GM23338 (cell line): ENCODE results near the gene FTO.

Experiments used
- EZH2 ChIP-seq: fragments of 200-600 bp; sonication (generic); IDR thresholded peaks from one replicate; pipeline ENCODE4 v1.8.0; 2017; ENCODE audit warnings: antibody characterized with exemption, mild to moderate bottlenecking, low read depth; ENCODE audit not compliant: unreplicated experiment
- POLR2AphosphoS5 ChIP-seq: IDR thresholded peaks from 2 replicates; pipeline ENCODE4 v1.6.1; 2016; ENCODE audit warnings: antibody characterized with exemption, low read depth
- ZNF114 ChIP-seq: fragments of 250-450 bp; sonication (Bioruptor Pico); IDR thresholded peaks from 2 replicates; pipeline ENCODE4 v1.5.0; 2020; ENCODE audit warnings: mild to moderate bottlenecking, moderate library complexity
- TF ChIP-seq, protein P1 (sequence below), 2 experiments: fragments of 200-600 bp in 1 of 2; sonication (generic) in 1 of 2; conservative IDR thresholded peaks; 2 replicates each; pipeline versions ENCODE4 v1.5.1 to v1.6.1; 2016 to 2017; ENCODE audit warnings: antibody characterized with exemption in 2 of 2, low read depth in 2 of 2, mild to moderate bottlenecking in 2 of 2, moderate library complexity in 1 of 2
- TF ChIP-seq, protein P2 (sequence below): IDR thresholded peaks from 2 replicates; pipeline ENCODE4 v1.6.1; 2016; ENCODE audit warnings: antibody characterized with exemption

DNA sequence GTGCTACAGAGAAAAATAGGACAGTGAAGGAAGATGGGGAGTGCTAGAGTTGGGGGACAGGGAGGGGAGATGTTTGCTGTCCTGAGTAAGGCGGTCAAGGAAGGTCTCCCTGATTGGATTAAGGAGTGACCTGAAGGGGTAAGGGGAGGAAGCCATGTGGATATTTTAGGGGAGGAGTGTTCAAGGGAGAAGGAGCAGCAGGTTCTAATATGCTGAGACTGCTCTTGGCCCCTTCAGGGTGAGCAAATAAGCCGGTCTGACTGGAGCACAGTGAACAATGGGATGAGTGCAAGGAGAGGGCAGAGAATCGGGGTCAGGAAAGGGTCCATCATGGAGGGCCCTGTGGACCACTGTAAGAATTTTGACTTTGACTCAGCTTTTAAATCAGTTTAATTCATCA lies 393.8 kb downstream of the FTO start:
- TF ChIP-seq EZH2 (no peak), POLR2AphosphoS5 (no peak), ZNF114 (CRISPR knock-in tag) (no peak)
- TF ChIP-seq, protein P1, sequence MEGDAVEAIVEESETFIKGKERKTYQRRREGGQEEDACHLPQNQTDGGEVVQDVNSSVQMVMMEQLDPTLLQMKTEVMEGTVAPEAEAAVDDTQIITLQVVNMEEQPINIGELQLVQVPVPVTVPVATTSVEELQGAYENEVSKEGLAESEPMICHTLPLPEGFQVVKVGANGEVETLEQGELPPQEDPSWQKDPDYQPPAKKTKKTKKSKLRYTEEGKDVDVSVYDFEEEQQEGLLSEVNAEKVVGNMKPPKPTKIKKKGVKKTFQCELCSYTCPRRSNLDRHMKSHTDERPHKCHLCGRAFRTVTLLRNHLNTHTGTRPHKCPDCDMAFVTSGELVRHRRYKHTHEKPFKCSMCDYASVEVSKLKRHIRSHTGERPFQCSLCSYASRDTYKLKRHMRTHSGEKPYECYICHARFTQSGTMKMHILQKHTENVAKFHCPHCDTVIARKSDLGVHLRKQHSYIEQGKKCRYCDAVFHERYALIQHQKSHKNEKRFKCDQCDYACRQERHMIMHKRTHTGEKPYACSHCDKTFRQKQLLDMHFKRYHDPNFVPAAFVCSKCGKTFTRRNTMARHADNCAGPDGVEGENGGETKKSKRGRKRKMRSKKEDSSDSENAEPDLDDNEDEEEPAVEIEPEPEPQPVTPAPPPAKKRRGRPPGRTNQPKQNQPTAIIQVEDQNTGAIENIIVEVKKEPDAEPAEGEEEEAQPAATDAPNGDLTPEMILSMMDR (conservative IDR thresholded peaks at IDR 0.05; ENCODE audit: low read depth in 2 of 2): no peak
- TF ChIP-seq, protein P2, sequence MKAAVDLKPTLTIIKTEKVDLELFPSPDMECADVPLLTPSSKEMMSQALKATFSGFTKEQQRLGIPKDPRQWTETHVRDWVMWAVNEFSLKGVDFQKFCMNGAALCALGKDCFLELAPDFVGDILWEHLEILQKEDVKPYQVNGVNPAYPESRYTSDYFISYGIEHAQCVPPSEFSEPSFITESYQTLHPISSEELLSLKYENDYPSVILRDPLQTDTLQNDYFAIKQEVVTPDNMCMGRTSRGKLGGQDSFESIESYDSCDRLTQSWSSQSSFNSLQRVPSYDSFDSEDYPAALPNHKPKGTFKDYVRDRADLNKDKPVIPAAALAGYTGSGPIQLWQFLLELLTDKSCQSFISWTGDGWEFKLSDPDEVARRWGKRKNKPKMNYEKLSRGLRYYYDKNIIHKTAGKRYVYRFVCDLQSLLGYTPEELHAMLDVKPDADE: no peak
